ENCODE results near the gene CAMK1G.

The CAMK1G gene

GRCh38 chr1:209643285-209644020, 59.9 kb downstream of the CAMK1G start:
- no peak for DNase-seq

GRCh38 chr1:209645574-209646452, 62.3 kb downstream of the CAMK1G start:
- DNase-seq, result peak; percentile 33

GRCh38 chr1:209646558-209646957, 63.0 kb downstream of the CAMK1G start:
- no peak for DNase-seq

- DNase-seq, result no peak
Observed at GRCh38 chr1:209647156-209647555, 63.6 kb downstream of the CAMK1G start.

- no peak for DNase-seq
Observed at GRCh38 chr1:209648346-209648745, 64.8 kb downstream of the CAMK1G start.

GRCh38 chr1:209648931-209649776, 65.6 kb downstream of the CAMK1G start:
- DNase-seq, result no peak

GRCh38 chr1:209650454-209650853, 66.9 kb downstream of the CAMK1G start:
- DNase-seq, result no peak

GRCh38 chr1:209651138-209651587, 67.6 kb downstream of the CAMK1G start:
- DNase-seq, result no peak

GRCh38 chr1:209652121-209652735, 68.7 kb downstream of the CAMK1G start, which contains the start of gene LAMB3:
TSS of gene LAMB3 (minus strand) at chr1:209652425. CDS start at chr1:209650944, 1,481 bp downstream.
- DNase-seq, result no peak

- DNase-seq, result no peak
Observed at GRCh38 chr1:209652873-209653401, 69.4 kb downstream of the CAMK1G start.

GRCh38 chr1:209653915-209654351, 70.4 kb downstream of the CAMK1G start:
- DNase-seq, result no peak

- DNase-seq, result no peak
Observed at GRCh38 chr1:209655411-209656231, 72.1 kb downstream of the CAMK1G start.

- DNase-seq, result no peak
Observed at GRCh38 chr1:209657140-209657879, 73.8 kb downstream of the CAMK1G start.

- DNase-seq, result no peak
Observed at GRCh38 chr1:209657918-209658317, 74.4 kb downstream of the CAMK1G start.

GRCh38 chr1:209659909-209660308, 76.4 kb downstream of the CAMK1G start:
- DNase-seq, result no peak

GRCh38 chr1:209661071-209661470, 77.6 kb downstream of the CAMK1G start:
- DNase-seq, result no peak

- no peak for DNase-seq
Observed at GRCh38 chr1:209662879-209663327, 79.4 kb downstream of the CAMK1G start.
